IMR-90 (cell line): Measurements from ENCODE around the gene CERS5. TPM values are rescaled to one million over a fixed set of nuclear protein-coding genes. Genes with fewer than 3 reads are reported as not detected.

Source experiments
- ATAC-seq: fragments of 200-7000 bp; cut with Tn5 transposase; 2 replicates; pipeline ENCODE4 v1.9.1; 2020; ENCODE audit warnings: low read depth, mild to moderate bottlenecking, moderate library complexity
- BruUV-seq: library from RNA; stranded (reverse); fragments of 400-500 nt; replicated peaks from 2 replicates; lab custom pipeline; 2021; lab: Mats Ljungman, UMichigan
- CTCF ChIA-PET: fragments of 300-600 bp; formaldehyde crosslinking; extraction: SDS; loops from one replicate; lab custom pipeline; 2021; ENCODE audit warnings: antibody characterized with exemption; lab: Yijun Ruan, JAX
- POLR2A ChIA-PET: fragments of 300-600 bp; sonication (Branson Sonifier 250); formaldehyde crosslinking; loops from one replicate; lab custom pipeline; 2022; ENCODE audit warnings: antibody characterized with exemption; ENCODE audit not compliant: unreplicated experiment; lab: Charles Lee
- DNase-seq: peaks from one replicate; pipeline ENCODE4 v3.0.0; 2013
- H2AFZ ChIP-seq: replicated peaks from 2 replicates; pipeline ENCODE3; 2013; ENCODE audit warnings: low read length, mild to moderate bottlenecking; ENCODE audit not compliant: poor library complexity
- H2AK5ac ChIP-seq: 2 replicates; pipeline ENCODE4 v1.6.1; 2013; ENCODE audit warnings: low read depth, low read length, inconsistent platforms
- H2AK9ac ChIP-seq: replicated peaks from 2 replicates; pipeline ENCODE3; 2013; ENCODE audit warnings: mild to moderate bottlenecking, low read depth, low read length, moderate library complexity; ENCODE audit not compliant: poor library complexity
- H2BK120ac ChIP-seq: 2 replicates; pipeline ENCODE4 v1.6.1; 2013; ENCODE audit warnings: low read depth, low read length, inconsistent platforms
- H2BK15ac ChIP-seq: 3 replicates; pipeline ENCODE4 v1.6.1; 2013; ENCODE audit warnings: low read depth, low read length, inconsistent platforms
- H2BK20ac ChIP-seq: 2 replicates; pipeline ENCODE4 v1.6.1; 2013; ENCODE audit warnings: low read depth, mild to moderate bottlenecking, inconsistent platforms, low read length, moderate library complexity
- H2BK5ac ChIP-seq: 2 replicates; pipeline ENCODE4 v1.6.1; 2013; ENCODE audit warnings: mild to moderate bottlenecking, low read depth, low read length, inconsistent platforms; ENCODE audit not compliant: poor library complexity, severe bottlenecking
- H3K14ac ChIP-seq: replicated peaks from 2 replicates; pipeline ENCODE4 v1.6.1; 2013; ENCODE audit warnings: low read depth, low read length, inconsistent platforms
- H3K18ac ChIP-seq: 2 replicates; pipeline ENCODE4 v1.6.1; 2013; ENCODE audit warnings: low read depth, low read length, control low read depth
- H3K23ac ChIP-seq: 2 replicates; pipeline ENCODE4 v1.6.1; 2013; ENCODE audit warnings: low read depth, low read length, inconsistent platforms
- H3K27ac ChIP-seq: 2 replicates; pipeline ENCODE4 v1.5.1; 2013; ENCODE audit warnings: mild to moderate bottlenecking, control low read depth, low read length; ENCODE audit not compliant: insufficient read depth
- H3K27me3 ChIP-seq: 2 replicates; pipeline ENCODE4 v1.6.1; 2013; ENCODE audit warnings: low read length; ENCODE audit not compliant: control insufficient read depth, insufficient read depth
- H3K36me3 ChIP-seq: 2 replicates; pipeline ENCODE4 v1.6.1; 2013; ENCODE audit warnings: low read length, mixed read lengths; ENCODE audit not compliant: control insufficient read depth, insufficient read depth
- H3K4ac ChIP-seq: 2 replicates; pipeline ENCODE4 v1.6.1; 2013; ENCODE audit warnings: low read depth, low read length, inconsistent platforms
- H3K4me1 ChIP-seq: 2 replicates; pipeline ENCODE4 v1.6.1; 2013; ENCODE audit warnings: low read length, mixed read lengths; ENCODE audit not compliant: control insufficient read depth, insufficient read depth
- H3K4me2 ChIP-seq: 2 replicates; pipeline ENCODE4 v1.6.1; 2013; ENCODE audit warnings: low read depth, mild to moderate bottlenecking, control low read depth, low read length, moderate library complexity
- H3K4me3 ChIP-seq: 2 replicates; pipeline ENCODE4 v1.5.1; 2013; ENCODE audit warnings: low read depth, mild to moderate bottlenecking, control low read depth, low read length, moderate library complexity; ENCODE audit not compliant: insufficient read depth
- H3K56ac ChIP-seq: 2 replicates; pipeline ENCODE4 v1.6.1; 2013; ENCODE audit warnings: low read length, inconsistent platforms; ENCODE audit not compliant: insufficient read depth; ENCODE audit errors: extremely low read depth
- H3K79me1 ChIP-seq, 2 experiments: 2 replicates each; pipeline ENCODE4 v1.6.1; 2013; ENCODE audit warnings: low read length in 2 of 2, inconsistent platforms in 1 of 2, low read depth in 1 of 2
- H3K9ac ChIP-seq: 2 replicates; pipeline ENCODE4 v1.6.1; 2013; ENCODE audit warnings: low read depth, low read length, control low read depth
- H3K9me1 ChIP-seq: 2 replicates; pipeline ENCODE4 v1.6.1; 2013; ENCODE audit warnings: low read length, inconsistent platforms; ENCODE audit not compliant: insufficient read depth
- H3K9me3 ChIP-seq: 2 replicates; pipeline ENCODE4 v1.6.1; 2013; ENCODE audit warnings: low read length; ENCODE audit not compliant: control insufficient read depth, insufficient read depth
- H4K20me1 ChIP-seq: 2 replicates; pipeline ENCODE4 v1.6.1; 2013; ENCODE audit warnings: low read length, inconsistent platforms; ENCODE audit not compliant: insufficient read depth
- H4K5ac ChIP-seq: 2 replicates; pipeline ENCODE4 v1.6.1; 2013; ENCODE audit warnings: mild to moderate bottlenecking, low read depth, low read length, control low read depth
- H4K8ac ChIP-seq, 2 experiments: 2 replicates each; pipeline ENCODE4 v1.6.1; 2013; ENCODE audit warnings: low read depth in 2 of 2, low read length in 2 of 2, control low read depth in 1 of 2, inconsistent platforms in 1 of 2
- H4K91ac ChIP-seq: 2 replicates; pipeline ENCODE4 v1.6.1; 2013; ENCODE audit warnings: low read depth, low read length, inconsistent platforms; ENCODE audit not compliant: insufficient read depth
- MAZ ChIP-seq: IDR thresholded peaks from 2 replicates; pipeline ENCODE4 v1.6.1; 2012; ENCODE audit warnings: low read depth, mild to moderate bottlenecking, low read length, improper control_type of control experiment, moderate library complexity, borderline replicate concordance
- RAD21 ChIP-seq: IDR thresholded peaks from 2 replicates; pipeline ENCODE4 v1.6.1; 2012; ENCODE audit warnings: low read length, improper control_type of control experiment
- RCOR1 ChIP-seq: IDR thresholded peaks from 2 replicates; pipeline ENCODE4 v1.6.1; 2012; ENCODE audit warnings: mild to moderate bottlenecking, low read length, improper control_type of control experiment; ENCODE audit not compliant: insufficient replicate concordance
- WGBS, 2 experiments: methylation state at CpG; one replicate each; pipeline versions ENCODE4 v1.1.5 to v1.1.7; 2013; ENCODE audit warnings: missing lambda C conversion rate in 2 of 2; ENCODE audit not compliant: insufficient read length in 1 of 2; ENCODE audit errors: extremely low coverage in 2 of 2; 5-methylcytosine and 5-hydroxymethylcytosine counted together
- dilution Hi-C: fragments of 300-500 bp; cut with HindIII; formaldehyde crosslinking; loops from one replicate; pipeline ENCODE4 v1.14.3; 2018; ENCODE audit warnings: low sequenced_read_pairs; ENCODE audit not compliant: unreplicated experiment
- in situ Hi-C: fragments of 300-500 bp; cut with MboI; formaldehyde crosslinking; loops from 3 replicates; pipeline ENCODE4 v1.14.3; 2019; ENCODE audit warnings: low sequenced_read_pairs, inconsistent platforms, mixed read lengths
- intact Hi-C: fragments of 100-400 bp; cut with micrococcal nuclease; formaldehyde crosslinking; loops from 2 replicates; pipeline ENCODE4 v1.10.0; 2022
- polyA plus RNA-seq, 3 experiments: library from polyadenylated mRNA; depleted of rRNA; stranded (reverse); fragments of >200 nt; gene quantifications; 2 replicates each; pipeline ENCODE4 v1.2.3, GENCODE V29; 2012; ENCODE audit warnings: low replicate concordance in 1 of 3
- total RNA-seq: library from RNA; depleted of rRNA; stranded (reverse); fragments of >200 nt; gene quantifications from 2 replicates; pipeline ENCODE4 v1.2.3, GENCODE V29; 2012
- TF ChIP-seq, protein P1 (sequence below): fragments of 150-350 bp; IDR thresholded peaks from 2 replicates; pipeline ENCODE4 v1.6.1; 2017; ENCODE audit warnings: mild to moderate bottlenecking, antibody characterized with exemption, low read length, low read depth

CERS5 gene
- total and polyA plus RNA-seq, 2 of the 4 experiments (the other 2 are of a cell fraction): 40.3 to 60.3 TPM

DNA sequence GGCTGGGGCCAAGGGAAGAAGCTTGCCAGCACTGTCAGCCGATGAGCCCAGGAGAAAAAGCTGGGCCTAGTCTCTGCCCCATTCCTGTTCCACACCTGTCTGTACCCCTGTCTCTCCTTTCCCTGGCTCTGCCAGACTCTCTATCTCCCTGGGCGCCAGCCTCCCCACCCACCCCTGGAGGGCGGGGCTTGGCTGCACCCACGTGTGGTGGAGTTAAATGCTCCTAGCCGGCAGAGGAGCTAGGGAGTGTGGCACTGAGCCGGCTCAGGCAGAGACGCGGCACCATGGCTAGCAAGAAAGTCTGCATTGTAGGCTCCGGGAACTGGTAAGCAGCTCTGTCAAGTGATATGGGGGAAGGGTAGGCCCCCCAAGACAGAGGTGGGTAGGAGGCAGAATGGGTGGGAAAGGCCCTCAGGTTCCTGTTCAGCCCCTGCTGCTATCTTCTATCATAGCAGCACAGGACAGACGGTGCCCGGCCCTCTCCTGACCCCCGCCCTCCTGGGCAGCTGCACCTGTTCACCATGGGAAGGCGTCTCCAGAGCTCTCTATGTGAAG, 63.3 kb downstream of the CERS5 start, which contains the start of gene GPD1:
GPD1 (plus strand) TSS at position 242 of the 555 bp plus-strand sequence; CDS start at position 285, 43 bp downstream.
- Histone ChIP-seq H3K4me3 (no peak within 1 kb of the TSS), H2AK5ac (0 out of 2 replicates have a peak within 1 kb of the TSS, but pooled peaks have one; percentile 38), H3K18ac (no peak within 1 kb of the TSS), H3K36me3 (peaks cover 20% of the 10 kb centered on the region), H2BK15ac (no peak within 1 kb of the TSS), H3K56ac (no peak within 1 kb of the TSS), H4K5ac (no peak within 1 kb of the TSS), H2AK9ac (peak within 1 kb of the TSS; percentile 20), H4K20me1 (0 out of 2 replicates have a peak, but pooled peaks cover 5% of the 10 kb centered on the region), H3K4me2 (no peak within 1 kb of the TSS), H4K91ac (no peak within 1 kb of the TSS), H3K14ac (no peak within 1 kb of the TSS), H3K23ac (no peak within 1 kb of the TSS), H2BK5ac (no peak within 1 kb of the TSS), H3K27me3 (peaks cover 4% of the 10 kb centered on the region; the same call in 1 of the 2 replicates), H3K4me1 (no peaks in the 10 kb centered on the region), H3K27ac (no peak within 1 kb of the TSS), H3K9me3 (no peaks in the 10 kb centered on the region), H2BK20ac (no peak within 1 kb of the TSS), H2AFZ (peak within 1 kb of the TSS; percentile 18), H3K79me1 (peaks cover 0 to 11% of the 10 kb centered on the region in 2 experiments; a peak in 1 of 4 replicates), H3K9me1 (no peaks in the 10 kb centered on the region), H3K4ac (no peak within 1 kb of the TSS), H3K9ac (no peak within 1 kb of the TSS), H2BK120ac (no peak within 1 kb of the TSS), H4K8ac (no peak within 1 kb of the TSS)
- dilution Hi-C loops: no loop called here
- ATAC-seq (peak; percentile 77), DNase-seq (peak; percentile 28)
- ChIA-PET CTCF (interaction anchor here (0.6 to 1.1 kb wide), 3 partner anchors 8 to 217 kb away, joined by 3 to 4 read pairs (median 3); partner anchors contain the start of gene COX14), POLR2A (no interaction called here)
- no TSS peak for BruUV-seq
- intact Hi-C loops: no loop called here
- WGBS, 2 experiments: 8% methylated on average over 2 of the region's 13 CpGs; no CpG with 5 or more reads in 1 of the 2 experiments
- in situ Hi-C loops: no loop called here
- TF ChIP-seq MAZ: no peak
- no peak for TF ChIP-seq RCOR1
- TF ChIP-seq, protein P1, sequence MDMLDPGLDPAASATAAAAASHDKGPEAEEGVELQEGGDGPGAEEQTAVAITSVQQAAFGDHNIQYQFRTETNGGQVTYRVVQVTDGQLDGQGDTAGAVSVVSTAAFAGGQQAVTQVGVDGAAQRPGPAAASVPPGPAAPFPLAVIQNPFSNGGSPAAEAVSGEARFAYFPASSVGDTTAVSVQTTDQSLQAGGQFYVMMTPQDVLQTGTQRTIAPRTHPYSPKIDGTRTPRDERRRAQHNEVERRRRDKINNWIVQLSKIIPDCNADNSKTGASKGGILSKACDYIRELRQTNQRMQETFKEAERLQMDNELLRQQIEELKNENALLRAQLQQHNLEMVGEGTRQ: peak; percentile 39; the same call in 1 of the 2 replicates
- TF ChIP-seq RAD21: no peak
